ENCODE data around the gene CEP290.

- TF ChIP-seq POLR2A (IDR thresholded peaks at IDR 0.05) (no peak), EP300 (IDR thresholded peaks at IDR 0.05) (no peak)
- TF ChIP-seq, protein P1, sequence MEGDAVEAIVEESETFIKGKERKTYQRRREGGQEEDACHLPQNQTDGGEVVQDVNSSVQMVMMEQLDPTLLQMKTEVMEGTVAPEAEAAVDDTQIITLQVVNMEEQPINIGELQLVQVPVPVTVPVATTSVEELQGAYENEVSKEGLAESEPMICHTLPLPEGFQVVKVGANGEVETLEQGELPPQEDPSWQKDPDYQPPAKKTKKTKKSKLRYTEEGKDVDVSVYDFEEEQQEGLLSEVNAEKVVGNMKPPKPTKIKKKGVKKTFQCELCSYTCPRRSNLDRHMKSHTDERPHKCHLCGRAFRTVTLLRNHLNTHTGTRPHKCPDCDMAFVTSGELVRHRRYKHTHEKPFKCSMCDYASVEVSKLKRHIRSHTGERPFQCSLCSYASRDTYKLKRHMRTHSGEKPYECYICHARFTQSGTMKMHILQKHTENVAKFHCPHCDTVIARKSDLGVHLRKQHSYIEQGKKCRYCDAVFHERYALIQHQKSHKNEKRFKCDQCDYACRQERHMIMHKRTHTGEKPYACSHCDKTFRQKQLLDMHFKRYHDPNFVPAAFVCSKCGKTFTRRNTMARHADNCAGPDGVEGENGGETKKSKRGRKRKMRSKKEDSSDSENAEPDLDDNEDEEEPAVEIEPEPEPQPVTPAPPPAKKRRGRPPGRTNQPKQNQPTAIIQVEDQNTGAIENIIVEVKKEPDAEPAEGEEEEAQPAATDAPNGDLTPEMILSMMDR (IDR thresholded peaks at IDR 0.05) = no peak
Measured at GRCh38 chr12:88153959-88154358, 12.1 kb upstream of the CEP290 start.
